Astrocyte (in vitro differentiated cells and primary cell): ENCODE results near the gene PTPRN2.

Source experiments
- CTCF ChIP-seq: IDR thresholded peaks from 2 replicates; pipeline ENCODE4 v1.5.1; 2011; ENCODE audit warnings: low read depth, mild to moderate bottlenecking, inconsistent platforms, low read length, moderate library complexity; ENCODE audit not compliant: insufficient read depth
- EZH2 ChIP-seq: IDR thresholded peaks from 2 replicates; pipeline ENCODE4 v1.6.1; 2012; ENCODE audit warnings: mild to moderate bottlenecking, low read length, inconsistent platforms; ENCODE audit not compliant: insufficient read depth

- TF ChIP-seq CTCF: no peak
- TF ChIP-seq EZH2: no peak
Measured at GRCh38 chr7:158145370-158145769, 442.3 kb downstream of the PTPRN2 start.
